Ecto neural progenitor cell (in vitro differentiated cells): ENCODE measurements around the gene XRCC4.
"Not testable (repeated sequence)": the region's sequence is repeated elsewhere in the genome, so short reads cannot be mapped to it uniquely, and the experiment has no call there.

Source experiments
- DNase-seq: peaks from one replicate; pipeline ENCODE4 v3.0.0-alpha.2; 2018; ENCODE audit warnings: low spot score

Gene XRCC4

DNA sequence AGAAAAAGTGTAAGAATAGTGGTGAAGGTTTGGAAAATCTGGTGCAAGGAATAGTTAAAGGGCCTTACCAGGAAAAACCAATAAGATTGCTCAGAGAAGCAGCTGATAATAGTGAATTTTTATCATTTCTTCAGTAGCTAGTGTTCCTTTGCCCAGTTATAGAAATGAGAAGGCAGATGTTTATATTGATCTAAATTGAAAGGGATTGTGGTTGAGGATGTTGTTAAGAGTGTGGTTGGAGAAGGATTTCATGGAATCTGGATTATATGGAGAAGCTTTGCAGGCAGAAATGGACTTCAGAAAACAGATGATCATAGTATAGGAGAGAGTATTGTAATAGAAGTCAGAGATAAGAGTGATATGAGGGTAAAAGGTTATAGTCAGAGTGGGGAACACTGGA lies 102.6 kb downstream of the XRCC4 start:
- no peak for DNase-seq

DNA sequence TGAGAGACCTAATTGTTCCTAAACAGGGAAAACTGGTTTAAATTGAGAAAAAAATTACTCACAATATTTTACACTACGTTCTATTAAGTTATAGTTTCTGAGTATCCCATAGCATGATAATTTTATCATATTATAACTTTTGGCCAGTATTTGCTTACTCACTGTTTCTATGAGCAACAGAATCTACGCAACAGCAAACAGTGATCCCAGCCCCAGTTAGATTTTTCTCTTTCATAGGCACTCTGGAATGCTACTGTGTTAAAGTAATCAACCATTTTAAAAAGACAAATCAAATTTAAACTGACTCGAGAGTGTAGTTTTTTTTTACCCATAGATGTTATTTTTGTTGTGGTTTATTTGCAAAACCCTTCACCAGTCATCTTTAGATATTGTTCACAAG lies 107.2 kb downstream of the XRCC4 start:
- DNase-seq: no peak

DNA sequence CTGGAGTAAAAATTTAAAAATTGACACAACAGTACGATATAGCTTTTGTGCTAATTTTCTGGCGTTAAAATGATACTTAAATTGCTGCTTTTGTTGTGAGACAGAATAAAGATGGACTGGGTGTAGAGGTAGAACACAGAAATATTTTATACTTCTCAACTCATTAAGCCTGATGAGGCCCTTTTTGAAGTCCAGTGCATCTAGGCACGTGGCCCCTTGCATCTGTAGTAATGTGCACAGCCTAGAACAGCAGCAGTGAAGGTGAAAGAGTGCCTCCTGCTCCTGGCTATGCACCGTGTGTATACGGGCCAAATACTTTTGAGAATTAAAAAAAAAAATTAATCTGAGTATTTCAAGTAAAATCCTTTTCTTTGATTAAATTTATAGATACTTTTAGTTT lies 115.6 kb downstream of the XRCC4 start:
- DNase-seq: no peak

DNA sequence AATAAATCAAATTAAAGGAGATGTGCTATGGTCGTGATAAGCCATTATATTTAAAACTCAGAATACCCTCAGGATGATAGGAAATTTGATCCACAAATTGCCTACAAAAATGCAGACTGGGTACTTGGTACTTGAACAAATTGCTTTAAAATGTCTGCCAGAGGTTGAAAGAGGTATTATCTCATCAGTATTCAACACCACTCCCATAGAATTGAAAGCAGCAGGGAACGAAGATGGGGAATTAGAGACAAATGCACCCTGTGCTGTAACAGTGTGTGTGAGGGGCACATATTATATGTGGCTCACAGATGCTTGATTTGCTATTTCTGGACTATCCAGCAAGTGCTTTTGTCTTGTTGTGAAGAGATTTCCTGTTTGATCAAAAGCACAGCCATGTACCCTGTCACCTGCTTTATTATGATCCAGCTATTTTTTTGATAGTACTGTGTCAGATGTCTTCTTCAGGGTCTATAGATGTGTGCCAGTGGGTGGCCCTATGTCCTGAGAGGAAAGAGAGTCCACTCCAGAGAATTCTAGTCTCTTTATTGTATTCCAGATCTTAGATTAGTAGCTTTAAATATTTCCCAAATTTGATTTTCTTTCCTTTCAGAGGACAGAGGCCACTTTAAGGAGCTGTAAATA lies 120.1 kb downstream of the XRCC4 start:
- DNase-seq: no peak

DNA sequence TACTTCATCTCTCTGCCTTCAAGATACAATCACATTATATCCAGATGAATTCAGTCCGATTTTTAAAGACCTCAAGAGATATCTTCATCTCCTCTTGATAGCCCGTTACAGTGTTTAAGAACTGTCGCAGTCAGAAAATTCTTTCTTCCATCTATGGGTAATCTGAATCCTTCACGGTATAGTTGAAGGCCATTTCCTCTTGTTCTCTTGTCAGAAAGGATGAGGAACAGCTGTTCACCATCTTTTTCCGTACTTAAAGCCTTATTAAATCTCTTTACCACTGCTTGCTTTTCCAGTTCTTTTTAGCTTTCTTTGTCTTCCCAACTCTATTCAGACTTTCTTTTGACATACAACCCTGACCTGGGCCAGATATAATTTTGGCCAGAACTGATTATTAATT lies 121.8 kb downstream of the XRCC4 start:
- no peak for DNase-seq

DNA sequence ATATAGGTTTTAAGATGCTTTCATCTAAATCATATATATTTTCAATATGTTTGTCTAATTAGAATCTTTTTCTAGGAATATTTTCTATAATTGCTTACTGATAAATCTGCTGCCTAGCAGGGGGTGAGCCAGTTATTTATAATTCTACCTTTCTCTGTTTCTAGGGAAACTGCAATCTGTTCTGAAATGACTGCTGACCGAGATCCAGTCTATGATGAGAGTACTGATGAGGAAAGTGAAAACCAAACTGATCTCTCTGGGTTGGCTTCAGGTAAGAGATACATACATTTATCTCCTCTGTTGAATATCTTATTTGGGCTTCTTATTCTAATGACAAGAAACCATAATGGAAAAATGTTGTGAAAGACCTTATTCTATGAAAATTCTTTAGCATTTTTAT lies 127.3 kb downstream of the XRCC4 start:
- DNase-seq: no peak

DNA sequence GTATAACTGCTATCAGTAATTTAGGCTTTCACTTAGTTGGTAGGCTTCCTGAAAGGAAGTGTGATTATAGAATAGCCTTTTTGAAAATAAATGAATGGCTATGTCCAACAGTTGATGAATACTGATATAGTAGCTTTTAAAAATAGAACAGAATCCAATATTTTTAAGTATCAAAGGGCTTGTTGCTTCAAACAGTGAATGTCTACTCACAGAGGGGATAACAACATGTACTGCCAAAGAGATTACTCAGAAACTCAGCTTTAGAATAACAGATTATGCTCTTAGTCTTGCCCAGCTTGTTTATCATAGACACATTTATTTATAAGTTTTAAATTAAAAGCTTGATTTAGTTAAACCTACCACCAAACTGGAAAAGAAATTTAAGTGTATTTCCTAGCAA lies 132.6 kb downstream of the XRCC4 start:
- no peak for DNase-seq

DNA sequence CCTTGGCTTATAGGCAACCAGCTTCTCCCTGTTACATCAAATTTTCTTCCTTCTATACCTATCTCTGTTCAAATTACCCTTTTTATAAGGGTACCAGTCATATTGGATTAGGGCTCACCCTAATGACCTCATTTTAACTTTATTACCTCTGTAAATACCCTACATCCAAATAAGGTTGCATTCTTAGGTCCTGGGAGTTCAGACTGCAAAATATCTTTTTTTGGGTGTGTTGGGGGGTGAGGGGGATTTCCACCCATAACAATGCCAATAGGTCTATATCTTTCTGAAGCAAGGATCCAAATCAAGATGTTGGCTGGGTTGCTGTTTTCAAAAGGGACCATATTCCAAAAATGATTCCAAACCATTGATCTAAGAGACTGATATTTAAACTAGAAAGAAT lies 141.7 kb downstream of the XRCC4 start:
- no peak for DNase-seq

DNA sequence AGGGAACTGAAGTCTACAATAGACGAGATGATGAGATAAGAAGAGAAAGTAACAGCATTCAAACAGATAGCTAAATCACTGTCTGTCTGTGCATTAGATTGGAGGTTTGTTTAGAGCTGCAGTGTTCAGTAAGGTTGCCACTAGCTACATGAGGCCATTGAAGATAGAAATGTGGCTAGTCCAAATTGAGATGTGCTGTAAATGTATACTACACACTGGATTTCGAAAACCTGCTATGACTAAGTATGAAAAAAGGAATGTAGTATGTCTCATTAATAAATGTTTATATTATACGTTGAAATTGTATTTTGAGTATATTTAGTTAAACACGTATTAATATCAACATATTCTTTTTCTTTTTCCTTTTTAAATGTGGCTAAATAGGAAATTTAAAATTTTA lies 142.1 kb downstream of the XRCC4 start:
- DNase-seq: no peak

DNA sequence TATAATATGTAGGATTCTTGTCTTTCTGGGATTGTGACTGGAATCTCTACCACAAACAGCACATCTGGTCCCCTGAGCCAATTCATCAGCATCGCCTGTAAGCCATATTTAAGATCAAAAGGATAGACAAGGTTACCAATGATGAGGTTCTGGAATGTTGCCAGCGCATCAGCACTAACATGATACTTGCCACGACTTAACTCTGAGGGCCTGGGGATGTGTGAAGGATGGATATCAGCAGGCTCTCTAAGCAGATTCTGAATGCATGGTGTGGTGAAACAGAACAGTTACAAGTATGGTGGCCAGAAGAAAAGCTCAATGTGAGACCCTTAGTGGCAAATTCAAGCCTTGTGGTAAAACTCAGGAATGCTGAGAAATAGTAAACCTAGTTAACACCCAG lies 143.0 kb downstream of the XRCC4 start:
- DNase-seq: no peak

DNA sequence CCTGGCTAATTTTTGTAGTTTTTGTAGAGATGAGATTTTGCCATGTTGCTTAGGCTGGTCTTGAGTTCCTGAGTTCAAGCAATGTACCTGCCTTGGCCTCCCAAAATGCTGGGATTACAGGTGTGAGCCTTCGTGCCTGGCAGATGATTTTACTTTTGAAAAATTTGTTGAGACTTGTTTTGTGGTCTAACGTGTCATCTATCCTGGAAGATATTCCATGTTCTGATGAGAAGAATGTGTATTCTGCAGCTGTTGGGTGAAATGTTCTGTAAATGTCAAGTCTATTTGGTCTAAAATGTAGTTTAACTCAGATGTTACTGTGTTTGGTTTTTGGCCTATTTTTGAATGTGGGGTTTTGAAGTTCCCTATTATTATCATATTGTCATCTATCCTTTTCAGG lies 145.6 kb downstream of the XRCC4 start:
- no peak for DNase-seq

DNA sequence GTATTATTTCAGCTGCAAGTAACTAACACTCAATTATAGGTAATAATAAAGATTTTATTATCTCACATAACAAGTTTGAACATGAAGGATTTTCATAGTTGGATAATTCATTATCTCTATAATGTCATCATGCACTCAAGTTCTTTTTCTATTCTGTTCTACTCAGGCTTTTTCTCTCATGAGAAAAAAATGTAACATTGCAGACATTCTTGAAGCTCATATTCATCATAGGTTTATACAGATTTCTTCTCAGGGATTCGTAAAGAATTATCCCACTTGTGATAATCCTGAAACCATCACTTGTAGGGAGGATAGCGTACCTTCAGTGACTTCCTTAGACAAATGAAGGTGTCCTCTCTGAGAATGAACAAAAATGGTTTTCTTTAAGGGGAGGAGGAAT lies 150.3 kb downstream of the XRCC4 start:
- DNase-seq: no peak

DNA sequence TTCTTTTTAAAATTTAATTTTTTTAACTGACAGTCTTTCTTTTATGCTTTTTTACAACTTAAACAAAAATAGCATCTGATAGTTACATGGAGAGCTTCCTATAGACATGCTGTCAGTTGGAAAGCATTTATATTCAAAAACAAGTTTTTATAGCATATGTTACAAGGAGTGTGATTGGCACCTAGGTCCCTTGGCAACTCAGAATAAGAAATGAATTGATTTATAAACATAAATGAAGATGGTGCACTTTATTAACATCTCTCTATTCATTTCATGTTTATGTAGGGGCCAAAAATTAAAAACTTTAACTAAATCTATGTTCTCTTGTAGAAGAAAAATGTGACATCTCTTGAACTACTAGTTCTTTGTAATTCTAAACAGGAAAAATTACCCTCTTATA lies 153.2 kb downstream of the XRCC4 start:
- DNase-seq: no peak

DNA sequence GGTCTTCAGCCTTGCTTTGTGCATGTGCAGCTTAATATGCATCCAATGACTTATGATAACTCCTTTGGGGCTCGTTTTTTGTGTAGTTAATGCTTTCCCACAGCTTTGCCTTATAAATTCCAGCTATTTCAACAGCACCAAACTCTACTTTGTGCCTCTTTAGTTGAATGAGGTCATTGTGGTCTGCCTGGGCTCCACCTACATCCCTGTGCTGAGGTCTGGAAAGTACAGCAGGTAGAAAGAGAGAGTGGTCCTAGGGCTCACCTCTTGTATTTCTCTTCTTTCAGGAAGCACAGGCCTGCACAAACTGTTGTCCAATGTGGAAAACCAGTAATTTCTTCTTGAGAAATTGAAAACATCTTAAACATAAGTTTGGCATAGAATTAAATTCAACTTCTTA lies 167.2 kb downstream of the XRCC4 start:
- DNase-seq: no peak

DNA sequence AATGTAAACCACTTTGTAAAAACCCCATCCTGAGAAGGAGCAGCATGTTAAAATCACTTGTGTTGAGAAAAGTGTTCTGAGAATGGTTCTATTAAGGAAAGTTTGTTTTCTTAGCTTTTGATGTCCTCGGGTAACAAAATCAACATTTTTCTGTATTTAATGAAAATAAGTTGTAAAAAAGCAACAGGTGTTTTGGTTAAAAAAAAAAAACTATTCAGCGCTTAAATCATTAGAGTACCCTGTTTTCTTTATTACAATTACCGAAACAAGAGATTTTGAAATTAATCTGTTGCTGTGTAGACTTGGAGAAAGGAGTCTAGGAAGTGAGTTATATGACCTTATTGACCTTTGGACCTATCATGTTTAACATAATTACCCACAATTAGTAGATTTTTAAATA lies 167.7 kb downstream of the XRCC4 start:
- DNase-seq: no peak

DNA sequence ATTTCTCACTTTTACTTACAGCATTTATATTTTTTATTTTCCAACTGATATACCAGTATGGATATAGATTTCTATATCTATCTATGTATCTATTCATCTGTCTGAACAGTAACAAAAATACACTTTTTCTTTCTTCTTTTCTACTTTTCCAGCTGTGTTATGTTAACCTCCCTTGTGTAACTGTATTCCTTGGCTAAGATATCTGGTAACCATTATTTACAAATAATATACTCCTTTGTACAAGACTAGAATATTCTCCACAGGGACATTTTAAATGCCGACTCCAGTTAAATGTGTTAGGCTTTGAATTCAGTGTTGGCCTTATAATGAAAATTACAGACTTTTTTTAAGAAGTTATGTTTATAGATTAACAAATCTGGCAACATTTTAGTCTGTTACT lies 168.7 kb downstream of the XRCC4 start:
- DNase-seq: no peak

DNA sequence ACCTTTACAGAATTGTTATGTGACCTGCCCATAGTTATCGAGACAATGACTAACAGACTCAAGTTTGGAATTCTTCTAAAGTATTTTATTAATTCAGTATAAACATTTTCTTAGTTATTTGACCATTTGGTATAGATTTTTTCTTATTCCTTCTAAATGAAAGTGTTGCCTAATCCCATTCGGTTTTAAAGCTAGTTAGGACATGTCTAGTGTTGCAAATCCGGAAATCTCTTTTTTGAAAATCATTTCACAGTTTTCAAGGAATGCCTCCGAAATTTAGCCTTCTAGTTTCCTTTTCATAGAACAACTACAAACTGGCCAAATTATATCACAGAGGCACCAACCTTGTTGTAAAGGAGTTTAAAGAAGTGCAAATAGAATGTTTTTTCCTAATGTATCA lies 171.8 kb downstream of the XRCC4 start:
- no peak for DNase-seq

DNA sequence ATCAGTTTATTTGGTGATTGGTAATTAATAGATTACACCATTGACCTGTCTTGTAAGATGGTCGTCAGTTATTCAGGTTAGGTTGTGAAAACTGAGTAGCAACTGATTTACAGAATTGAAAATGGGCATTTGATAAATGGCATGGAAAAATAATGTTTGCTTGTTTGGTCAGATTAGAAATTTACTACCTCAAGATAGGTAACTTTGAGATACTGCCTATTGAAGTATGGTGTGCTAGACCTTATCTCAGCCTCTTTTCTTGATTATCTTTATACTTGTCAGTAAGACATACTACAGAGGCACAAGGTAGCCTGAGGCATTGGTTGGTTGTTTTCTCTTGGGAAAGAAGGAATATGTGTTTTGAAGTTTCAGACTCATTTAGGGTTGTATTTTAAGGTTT lies 174.5 kb downstream of the XRCC4 start:
- no peak for DNase-seq

DNA sequence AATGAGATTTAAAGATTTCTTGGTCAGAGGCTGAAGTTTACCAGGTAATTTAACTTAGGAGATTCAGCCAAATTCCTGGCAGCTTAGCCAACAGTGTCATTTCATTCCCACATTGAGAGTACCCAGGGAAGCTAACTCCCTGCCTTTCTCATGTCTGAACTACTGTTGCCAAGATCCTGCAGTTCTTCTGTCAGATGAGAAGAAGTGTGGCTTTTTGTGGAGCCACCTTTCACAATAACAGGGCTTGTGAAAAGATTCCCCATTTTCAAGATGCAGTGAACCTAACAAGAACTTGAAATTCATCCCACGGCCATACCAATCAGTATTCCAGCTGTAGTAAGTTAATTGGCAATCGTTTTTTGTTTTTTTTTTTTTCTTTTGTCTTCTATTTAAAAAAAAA lies 176.4 kb downstream of the XRCC4 start:
- no peak for DNase-seq

DNA sequence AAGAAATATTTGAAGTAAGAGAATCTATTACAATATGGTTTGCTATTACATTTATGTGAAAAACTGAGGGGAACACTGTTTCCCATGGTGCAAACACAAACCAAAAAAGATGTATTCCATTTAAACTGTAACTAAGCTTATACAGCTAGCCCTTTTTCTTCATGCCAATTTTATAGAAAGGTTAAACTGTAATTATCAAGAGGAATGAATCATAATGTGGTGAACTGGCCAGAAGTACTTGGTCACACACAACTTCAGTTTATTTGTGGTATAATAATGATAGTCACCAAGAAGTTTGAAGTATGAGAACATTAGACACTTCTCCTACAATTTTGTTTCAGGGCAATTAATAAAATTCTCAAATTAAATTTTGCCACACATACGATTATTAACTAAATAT lies 177.9 kb downstream of the XRCC4 start:
- no peak for DNase-seq

DNA sequence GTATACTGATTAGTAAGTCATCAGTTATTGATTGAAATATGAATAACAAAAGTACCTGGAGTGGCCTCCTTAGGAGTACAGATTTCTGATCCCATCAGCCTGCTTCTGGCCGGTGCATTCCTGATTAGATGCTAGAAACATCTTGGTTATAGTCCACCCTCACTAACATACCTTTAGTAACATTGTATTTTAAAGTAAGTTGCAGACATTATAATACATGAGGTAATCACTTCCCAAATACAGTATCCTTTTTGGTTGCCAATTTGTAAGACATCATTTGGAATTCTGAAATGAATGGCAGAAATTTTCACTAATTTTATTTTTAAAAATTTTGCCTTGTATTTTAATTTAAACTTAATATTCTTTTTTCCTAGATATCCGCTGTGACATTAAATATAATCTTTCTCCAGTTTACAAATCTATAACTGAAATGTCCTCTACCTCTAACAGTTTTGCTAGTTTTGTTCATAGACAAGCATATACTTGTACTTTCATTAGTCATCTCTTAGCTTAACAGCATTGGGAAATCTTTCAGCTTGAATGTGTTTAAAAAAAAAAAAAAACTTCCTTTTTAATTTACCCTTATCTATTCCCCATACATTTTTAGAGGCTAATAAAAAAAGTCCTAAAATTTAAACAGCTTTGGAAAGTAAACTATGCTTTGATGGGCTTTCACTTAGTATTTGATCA lies 178.9 kb downstream of the XRCC4 start:
- no peak for DNase-seq

DNA sequence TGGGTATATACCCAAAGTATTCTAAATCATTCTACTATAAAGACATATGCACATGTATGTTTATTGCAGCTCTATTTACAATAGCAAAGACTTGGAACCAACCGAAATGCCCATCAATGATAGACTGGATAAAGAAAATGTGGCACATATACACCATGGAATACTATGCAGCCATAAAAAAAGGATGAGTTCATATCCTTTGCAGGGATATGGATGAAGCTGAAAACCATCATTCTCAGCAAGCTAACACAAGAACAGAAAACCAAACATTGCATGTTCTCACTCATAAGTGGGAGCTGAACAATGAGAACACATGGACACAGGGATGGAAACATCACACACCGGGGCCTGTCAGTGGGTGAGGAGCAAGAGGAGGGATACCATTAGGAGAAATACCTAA lies 180.3 kb downstream of the XRCC4 start:
- DNase-seq: not testable (repeated sequence)

DNA sequence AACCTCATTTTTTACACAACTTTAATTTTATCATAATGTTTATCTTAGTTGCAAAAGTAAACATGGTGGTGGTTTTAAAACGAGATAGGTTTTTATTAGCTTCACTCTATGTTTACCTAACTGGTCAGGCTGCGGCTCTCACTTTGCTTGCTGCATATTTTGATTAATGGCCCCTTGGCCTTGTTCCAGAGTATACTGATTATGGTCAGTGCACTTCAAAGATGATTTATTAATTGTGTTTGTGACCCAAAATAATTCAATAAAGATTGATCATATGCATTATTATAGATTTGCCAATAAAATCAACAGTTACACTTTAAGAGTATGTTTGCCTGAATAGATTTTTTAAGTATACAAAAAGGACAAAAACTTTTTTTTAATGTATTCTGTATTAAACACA lies 188.0 kb downstream of the XRCC4 start:
- DNase-seq: no peak

DNA sequence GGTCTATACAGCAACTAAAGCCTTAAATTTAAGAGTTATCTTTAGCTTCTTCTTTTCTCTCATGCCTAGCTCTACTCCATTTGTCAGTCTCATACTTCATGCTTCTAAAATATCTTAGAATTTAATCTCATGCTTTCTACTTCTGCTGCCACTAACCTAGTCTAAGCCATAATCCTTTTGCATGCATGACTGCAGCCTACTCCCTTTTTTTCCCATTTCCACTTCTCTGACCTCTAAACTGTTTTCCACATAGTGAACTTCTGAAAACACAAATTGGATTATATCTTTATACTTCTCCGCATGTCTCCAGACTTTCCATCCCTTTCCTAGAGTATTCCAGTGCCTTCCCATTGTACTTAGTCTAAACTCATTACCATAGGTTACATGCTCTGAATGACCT lies 193.0 kb downstream of the XRCC4 start:
- no peak for DNase-seq
